Lower leg skin (tissue), 4 donors: Measurements from ENCODE around the gene DMXL2. TPM values are rescaled to one million over a fixed set of nuclear protein-coding genes. Genes with fewer than 3 reads are reported as not detected.
"Not testable (repeated sequence)": the region's sequence is repeated elsewhere in the genome, so short reads cannot be mapped to it uniquely, and the experiment has no call there.

Experiments
- DNase-seq, 2 donors: peaks; one replicate each; pipeline ENCODE4 v3.0.0-alpha.2; 2019; ENCODE audit warnings: low spot score in 2 of 2
- H3K4me3 ChIP-seq: fragments of 200-600 bp; sonication (generic); 2 replicates; pipeline ENCODE4 v1.5.1; 2017; ENCODE audit warnings: mild to moderate bottlenecking, low read depth; ENCODE audit not compliant: poor library complexity, severe bottlenecking
- POLR2A ChIP-seq, 2 donors: fragments of 450-650 bp; IDR thresholded peaks; one replicate each; pipeline ENCODE4 v1.6.1; 2016 to 2017; ENCODE audit warnings: antibody characterized with exemption in 2 of 2, mild to moderate bottlenecking in 1 of 2, moderate library complexity in 1 of 2
- WGBS, 2 donors: methylation state at CpG; one replicate each; pipeline ENCODE4 v1.1.5; 2018; 5-methylcytosine and 5-hydroxymethylcytosine counted together
- intact Hi-C: fragments of 100-400 bp; cut with DNase I; formaldehyde crosslinking; loops from one replicate; pipeline ENCODE4 v1.15.0; 2023; ENCODE audit warnings: low total_unique reads
- total RNA-seq, 4 donors: library from RNA; depleted of rRNA; stranded (reverse); fragments of >200 nt; gene quantifications; one replicate each; pipeline ENCODE4 v1.1.0, GENCODE V29; 2016
- TF ChIP-seq, protein P1 (sequence below), 3 donors: fragments of 450-650 bp; IDR thresholded peaks; one replicate each; pipeline ENCODE4 v1.5.1; 2016; ENCODE audit warnings: antibody characterized with exemption in 3 of 3, mild to moderate bottlenecking in 3 of 3, moderate library complexity in 2 of 3

The DMXL2 gene
- total RNA-seq, 4 donors from 2014 or later: 4.0 to 10.5 (median 6.6) TPM

DNA sequence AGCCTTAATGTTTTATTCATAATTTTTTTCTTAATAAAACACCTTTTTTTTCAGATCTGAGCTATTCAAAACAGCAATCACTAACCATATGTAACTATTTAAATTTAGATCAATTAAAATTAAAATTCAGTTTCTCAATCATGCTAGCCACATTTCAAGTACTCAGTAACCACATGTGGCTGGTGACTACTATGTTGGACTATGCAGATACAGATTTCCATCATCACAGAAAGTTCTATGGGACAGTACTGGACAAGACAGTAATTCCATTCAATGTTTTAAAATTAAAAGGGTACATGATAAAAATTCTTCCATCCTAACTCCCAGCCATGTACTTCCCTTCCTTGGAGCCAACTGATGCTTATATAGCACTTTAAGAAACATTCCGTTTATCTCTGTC lies 161.8 kb downstream of the DMXL2 start:
- 90 to 95% methylated on average over 1 of the region's 1 CpG for WGBS, 2 donors
- intact Hi-C loops: no loop called here
- no peak overlapping the region for H3K4me3 ChIP-seq
- DNase-seq: no peak
- TF ChIP-seq POLR2A (IDR thresholded peaks at IDR 0.05): no peak

DNA sequence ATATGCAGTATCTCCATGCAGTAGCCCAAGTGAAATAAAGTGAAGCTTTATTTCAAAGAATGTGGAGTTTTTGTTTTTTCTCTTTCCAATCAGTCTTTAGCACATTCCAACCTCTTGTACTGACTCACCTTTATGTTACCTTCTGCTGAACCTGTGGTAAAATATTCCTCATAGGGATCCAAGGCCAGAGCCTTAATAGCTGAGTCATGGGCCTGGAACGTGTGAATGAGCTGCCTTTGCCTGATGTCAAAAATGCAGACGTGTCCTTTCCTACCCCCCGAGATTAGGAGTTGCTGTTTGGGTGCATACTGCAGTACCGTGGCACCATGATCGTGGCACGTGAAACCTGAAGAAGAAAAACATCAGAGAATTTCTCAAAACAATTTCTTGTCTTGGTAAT lies 172.6 kb downstream of the DMXL2 start:
- H3K4me3 ChIP-seq: no peak overlapping the region
- TF ChIP-seq POLR2A (IDR thresholded peaks at IDR 0.05): no peak
- TF ChIP-seq, protein P1, sequence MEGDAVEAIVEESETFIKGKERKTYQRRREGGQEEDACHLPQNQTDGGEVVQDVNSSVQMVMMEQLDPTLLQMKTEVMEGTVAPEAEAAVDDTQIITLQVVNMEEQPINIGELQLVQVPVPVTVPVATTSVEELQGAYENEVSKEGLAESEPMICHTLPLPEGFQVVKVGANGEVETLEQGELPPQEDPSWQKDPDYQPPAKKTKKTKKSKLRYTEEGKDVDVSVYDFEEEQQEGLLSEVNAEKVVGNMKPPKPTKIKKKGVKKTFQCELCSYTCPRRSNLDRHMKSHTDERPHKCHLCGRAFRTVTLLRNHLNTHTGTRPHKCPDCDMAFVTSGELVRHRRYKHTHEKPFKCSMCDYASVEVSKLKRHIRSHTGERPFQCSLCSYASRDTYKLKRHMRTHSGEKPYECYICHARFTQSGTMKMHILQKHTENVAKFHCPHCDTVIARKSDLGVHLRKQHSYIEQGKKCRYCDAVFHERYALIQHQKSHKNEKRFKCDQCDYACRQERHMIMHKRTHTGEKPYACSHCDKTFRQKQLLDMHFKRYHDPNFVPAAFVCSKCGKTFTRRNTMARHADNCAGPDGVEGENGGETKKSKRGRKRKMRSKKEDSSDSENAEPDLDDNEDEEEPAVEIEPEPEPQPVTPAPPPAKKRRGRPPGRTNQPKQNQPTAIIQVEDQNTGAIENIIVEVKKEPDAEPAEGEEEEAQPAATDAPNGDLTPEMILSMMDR (IDR thresholded peaks at IDR 0.05): no peak
- WGBS, 2 donors: 68 to 71% methylated on average over 6 of the region's 6 CpGs
- DNase-seq: no peak
- intact Hi-C loops: no loop called here

DNA sequence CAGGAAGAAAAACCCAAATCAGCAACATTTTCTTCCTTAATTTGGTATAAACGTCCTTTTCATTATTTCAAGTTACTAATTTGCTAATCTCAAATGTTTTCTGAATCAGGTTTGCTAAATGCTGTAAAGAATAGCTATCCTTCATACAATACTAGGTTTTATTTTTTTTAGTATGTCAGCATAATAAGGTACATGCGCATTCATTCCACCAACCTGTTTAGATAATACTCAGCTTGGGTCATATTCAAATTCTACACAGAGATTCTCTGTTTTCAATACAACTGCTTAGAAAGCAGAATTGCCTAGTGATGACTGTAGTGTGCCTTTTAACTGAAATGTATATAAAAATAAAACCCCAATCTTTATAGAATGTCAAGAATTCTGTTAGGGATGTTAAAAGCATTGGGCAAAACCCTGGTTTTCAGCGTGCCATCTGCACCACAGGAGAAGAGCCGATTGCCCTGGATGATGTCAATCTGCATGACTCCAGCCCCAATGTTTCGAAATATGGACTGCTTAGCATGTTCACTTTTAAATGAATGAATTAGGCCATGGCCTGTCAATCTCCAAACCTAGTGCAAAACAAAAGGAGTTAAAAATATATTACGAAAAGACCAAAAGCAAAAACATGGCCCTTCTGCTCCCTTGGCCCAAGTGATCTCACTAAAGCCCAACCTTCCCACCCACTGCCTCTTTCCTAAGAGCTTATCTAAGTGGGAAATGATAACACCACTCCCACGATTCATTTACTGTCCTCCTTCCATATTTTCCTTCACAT lies 173.8 kb downstream of the DMXL2 start:
- no peak for TF ChIP-seq POLR2A (IDR thresholded peaks at IDR 0.05)
- TF ChIP-seq, protein P1 (IDR thresholded peaks at IDR 0.05): no peak
- WGBS, 2 donors: 87 to 92% methylated on average over 7 of the region's 7 CpGs
- intact Hi-C loops: no loop called here
- no peak for DNase-seq
- H3K4me3 ChIP-seq: no peak overlapping the region

DNA sequence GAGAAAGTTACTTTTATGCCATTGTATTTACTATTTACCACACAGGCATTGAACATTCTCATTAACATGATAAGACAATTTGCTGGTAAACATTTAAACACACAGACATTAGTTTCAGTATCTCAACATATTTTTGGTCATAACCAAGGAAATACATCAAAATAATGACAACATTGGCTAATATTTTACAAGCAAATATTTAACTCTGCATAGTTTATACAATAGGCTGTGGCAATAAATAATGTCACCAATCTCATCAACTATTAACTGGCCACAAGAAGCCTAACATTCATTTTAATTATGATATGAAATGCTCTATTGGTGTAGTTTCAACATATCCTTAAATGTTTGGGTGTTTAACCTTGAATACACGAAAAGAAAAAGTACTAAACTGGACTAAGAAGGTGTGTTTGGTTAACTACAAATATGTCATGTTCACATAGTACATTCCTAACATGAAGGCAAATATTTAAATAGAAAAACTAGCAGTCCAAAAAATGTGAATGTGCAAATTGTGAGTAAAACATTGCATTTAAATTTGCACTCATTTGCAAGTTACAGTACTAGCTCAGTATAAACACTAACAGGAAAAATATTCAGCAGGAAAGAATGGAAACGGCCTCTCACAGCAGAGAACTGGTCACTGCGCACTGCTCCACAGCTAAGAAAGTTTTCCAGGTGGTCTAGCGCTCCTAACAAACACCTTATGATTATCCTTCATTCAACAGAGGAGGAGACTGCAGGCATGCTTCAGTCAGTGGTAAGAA lies 174.5 kb downstream of the DMXL2 start:
- intact Hi-C loops: no loop called here
- DNase-seq: no peak
- WGBS, 2 donors: 91 to 94% methylated on average over 4 of the region's 4 CpGs
- H3K4me3 ChIP-seq: no peak overlapping the region
- TF ChIP-seq, protein P1 (IDR thresholded peaks at IDR 0.05): no peak
- no peak for TF ChIP-seq POLR2A (IDR thresholded peaks at IDR 0.05)

DNA sequence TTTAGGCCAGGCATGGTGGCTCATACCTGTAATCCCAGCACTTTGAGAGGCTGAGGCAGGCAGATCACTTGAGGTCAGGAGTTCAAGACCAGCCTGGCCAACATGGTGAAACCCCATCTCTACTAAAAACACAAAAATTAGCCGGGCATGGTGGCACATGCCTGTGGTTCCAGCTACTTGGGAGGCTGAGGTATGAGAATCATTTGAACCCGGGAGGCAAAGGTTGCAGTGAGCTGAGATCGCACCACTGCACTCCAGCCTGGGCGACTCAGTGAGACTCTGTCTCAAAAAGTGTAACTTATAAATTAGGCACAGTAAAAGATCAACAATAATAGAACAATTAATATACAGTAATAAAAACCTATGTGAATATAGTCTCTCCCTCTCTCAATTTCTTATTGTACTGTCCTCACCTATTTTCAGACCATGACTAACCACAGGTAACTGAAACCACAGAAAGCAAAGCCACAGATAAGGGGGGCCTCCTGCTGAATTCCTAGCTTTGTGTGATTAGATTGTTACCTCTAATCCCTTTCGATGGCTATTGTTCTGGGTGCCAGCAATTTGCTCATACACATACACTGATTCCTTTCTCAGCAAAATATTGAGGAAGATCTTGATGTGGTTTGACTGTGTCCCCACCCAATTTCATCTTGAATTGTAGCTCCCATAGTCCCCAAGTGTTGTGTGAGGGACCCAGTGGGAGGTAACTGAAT lies 176.4 kb downstream of the DMXL2 start:
- intact Hi-C loops, H3K4me3 ChIP-seq, DNase-seq: not testable (repeated sequence)
- 88 to 90% methylated on average over 5 of the region's 5 CpGs for whole genome bisulfite sequencing, 2 donors

DNA sequence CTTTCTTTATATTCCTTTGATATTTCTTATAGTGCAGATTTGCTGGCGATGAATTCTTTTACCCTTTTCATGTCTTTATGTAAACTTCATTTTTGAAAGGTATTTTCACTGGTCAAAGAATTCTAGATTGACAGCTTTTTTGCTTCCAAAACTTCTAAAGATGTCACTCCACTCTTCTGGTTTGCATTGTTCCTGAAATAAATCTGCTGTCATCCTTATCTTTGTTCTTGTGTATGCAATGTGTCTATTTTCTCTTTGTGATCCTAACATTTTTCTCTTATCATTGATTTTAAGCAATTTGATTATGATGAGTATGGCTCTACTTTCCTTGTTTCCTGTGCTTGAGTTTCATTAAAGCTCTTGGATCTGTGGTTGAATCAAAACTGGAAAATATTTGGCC lies 177.8 kb downstream of the DMXL2 start:
- DNase-seq: no peak
- WGBS, 2 donors: 92 to 94% methylated on average over 1 of the region's 1 CpG
- TF ChIP-seq POLR2A (IDR thresholded peaks at IDR 0.05): no peak
- TF ChIP-seq, protein P1 (IDR thresholded peaks at IDR 0.05): no peak
- no peak overlapping the region for H3K4me3 ChIP-seq
- intact Hi-C loops: no loop called here
